HEK293 (cell line): ENCODE measurements around the gene SELPLG.

ENCODE experiments used
- CTCF ChIA-PET: fragments of 350-600 bp; formaldehyde crosslinking; extraction: SDS; loops from one replicate; lab custom pipeline; 2021; ENCODE audit warnings: antibody characterized with exemption; lab: Yijun Ruan, JAX
- POLR2A ChIA-PET: fragments of 300-600 bp; formaldehyde crosslinking; extraction: SDS; loops from one replicate; lab custom pipeline; 2020; ENCODE audit warnings: antibody characterized with exemption, inconsistent platforms; lab: Yijun Ruan, JAX
- H3K27ac ChIP-seq: fragments of 200-500 bp; sonication (Bioruptor generic); 2 replicates; pipeline ENCODE4 v1.5.1; 2014; ENCODE audit warnings: low read depth, low read length, control low read depth, inconsistent platforms; ENCODE audit errors: extremely low read depth
- H3K36me3 ChIP-seq, 2 experiments: fragments of 200-500 bp in 1 of 2; sonication (Bioruptor generic) in 1 of 2; 1 replicate in 1 of 2; 2 replicates in 1 of 2; pipeline ENCODE4 v1.5.1; 2014 to 2017; ENCODE audit warnings: inconsistent platforms in 2 of 2, low read length in 2 of 2; ENCODE audit not compliant: control insufficient read depth in 2 of 2, insufficient read depth in 1 of 2
- H3K4me1 ChIP-seq: fragments of 200-500 bp; sonication (Bioruptor generic); 2 replicates; pipeline ENCODE4 v1.5.1; 2014; ENCODE audit warnings: mild to moderate bottlenecking, low read length, inconsistent platforms; ENCODE audit not compliant: control insufficient read depth, insufficient read depth
- H3K4me3 ChIP-seq: 2 replicates; pipeline ENCODE4 v1.5.1; 2011; ENCODE audit warnings: low read depth, mild to moderate bottlenecking, control low read depth, low read length, moderate library complexity
- H3K9me3 ChIP-seq: fragments of 200-500 bp; sonication (Bioruptor generic); 2 replicates; pipeline ENCODE4 v1.5.1; 2014; ENCODE audit warnings: low read depth, low read length, inconsistent platforms; ENCODE audit not compliant: control insufficient read depth, insufficient read depth
- KLF8 ChIP-seq: fragments of 450-650 bp; formaldehyde crosslinking; IDR thresholded peaks from 2 replicates; pipeline ENCODE4 v1.5.1; 2016; ENCODE audit warnings: missing biosample characterization, missing genetic modification characterization
- MZF1 ChIP-seq: fragments of 450-650 bp; formaldehyde crosslinking; IDR thresholded peaks from 2 replicates; pipeline ENCODE4 v1.5.1; 2017; ENCODE audit warnings: missing biosample characterization, missing genetic modification characterization, borderline replicate concordance
- OVOL3 ChIP-seq: fragments of 450-650 bp; formaldehyde crosslinking; IDR thresholded peaks from 2 replicates; pipeline ENCODE4 v1.5.1; 2016; ENCODE audit warnings: missing biosample characterization, missing genetic modification characterization
- SETDB1 ChIP-seq: IDR thresholded peaks from one replicate; pipeline ENCODE4 v1.6.1; 2017; ENCODE audit warnings: mild to moderate bottlenecking, low read length, moderate library complexity, mixed read lengths; ENCODE audit not compliant: insufficient read length
- ZIC2 ChIP-seq: fragments of 450-650 bp; formaldehyde crosslinking; IDR thresholded peaks from 2 replicates; pipeline ENCODE4 v1.5.1; 2016; ENCODE audit warnings: missing biosample characterization, missing genetic modification characterization
- ZNF138 ChIP-seq: fragments of 450-650 bp; formaldehyde crosslinking; IDR thresholded peaks from 2 replicates; pipeline ENCODE4 v1.5.1; 2016; ENCODE audit warnings: missing biosample characterization, missing genetic modification characterization, borderline replicate concordance
- ZNF157 ChIP-seq: fragments of 450-650 bp; formaldehyde crosslinking; IDR thresholded peaks from 2 replicates; pipeline ENCODE4 v1.5.1; 2016; ENCODE audit warnings: missing biosample characterization, missing genetic modification characterization
- ZNF175 ChIP-seq: fragments of 450-650 bp; formaldehyde crosslinking; IDR thresholded peaks from 2 replicates; pipeline ENCODE4 v1.5.1; 2016; ENCODE audit warnings: missing biosample characterization, missing genetic modification characterization
- ZNF2 ChIP-seq: fragments of 450-650 bp; formaldehyde crosslinking; IDR thresholded peaks from 2 replicates; pipeline ENCODE4 v1.5.1; 2016; ENCODE audit warnings: missing biosample characterization, missing genetic modification characterization
- ZNF211 ChIP-seq: fragments of 450-650 bp; formaldehyde crosslinking; IDR thresholded peaks from 2 replicates; pipeline ENCODE4 v1.5.1; 2016; ENCODE audit warnings: low read depth, missing biosample characterization, missing genetic modification characterization
- ZNF404 ChIP-seq: fragments of 450-650 bp; formaldehyde crosslinking; IDR thresholded peaks from 2 replicates; pipeline ENCODE4 v1.5.1; 2017; ENCODE audit warnings: missing biosample characterization, missing genetic modification characterization
- ZNF544 ChIP-seq: fragments of 450-650 bp; formaldehyde crosslinking; IDR thresholded peaks from 2 replicates; pipeline ENCODE4 v1.5.0; 2017; ENCODE audit warnings: missing biosample characterization, missing genetic modification characterization
- ZNF660 ChIP-seq: fragments of 450-650 bp; IDR thresholded peaks from 2 replicates; pipeline ENCODE4 v1.5.1; 2018; ENCODE audit warnings: missing biosample characterization, mild to moderate bottlenecking, missing genetic modification characterization
- ZNF837 ChIP-seq: fragments of 450-650 bp; formaldehyde crosslinking; IDR thresholded peaks from 2 replicates; pipeline ENCODE4 v1.5.1; 2016; ENCODE audit warnings: missing biosample characterization, missing genetic modification characterization
- TF ChIP-seq, protein P1 (sequence below): fragments of 450-650 bp; formaldehyde crosslinking; IDR thresholded peaks from 2 replicates; pipeline ENCODE4 v1.5.1; 2016; ENCODE audit warnings: missing biosample characterization, missing genetic modification characterization
- TF ChIP-seq, protein P2 (sequence below): fragments of 450-650 bp; formaldehyde crosslinking; IDR thresholded peaks from 2 replicates; pipeline ENCODE4 v1.5.1; 2016; ENCODE audit warnings: missing biosample characterization, missing genetic modification characterization
- TF ChIP-seq, protein P3 (sequence below): fragments of 450-650 bp; formaldehyde crosslinking; IDR thresholded peaks from 2 replicates; pipeline ENCODE4 v1.5.0; 2017; ENCODE audit warnings: missing biosample characterization, missing genetic modification characterization, borderline replicate concordance
- TF ChIP-seq, protein P4 (sequence below): fragments of 450-650 bp; formaldehyde crosslinking; IDR thresholded peaks from 2 replicates; pipeline ENCODE4 v1.5.1; 2016; ENCODE audit warnings: missing biosample characterization, missing genetic modification characterization
- TF ChIP-seq, protein P5 (sequence below): fragments of 450-650 bp; formaldehyde crosslinking; IDR thresholded peaks from 2 replicates; pipeline ENCODE4 v1.5.1; 2016; ENCODE audit warnings: missing biosample characterization, missing genetic modification characterization

Gene SELPLG

DNA sequence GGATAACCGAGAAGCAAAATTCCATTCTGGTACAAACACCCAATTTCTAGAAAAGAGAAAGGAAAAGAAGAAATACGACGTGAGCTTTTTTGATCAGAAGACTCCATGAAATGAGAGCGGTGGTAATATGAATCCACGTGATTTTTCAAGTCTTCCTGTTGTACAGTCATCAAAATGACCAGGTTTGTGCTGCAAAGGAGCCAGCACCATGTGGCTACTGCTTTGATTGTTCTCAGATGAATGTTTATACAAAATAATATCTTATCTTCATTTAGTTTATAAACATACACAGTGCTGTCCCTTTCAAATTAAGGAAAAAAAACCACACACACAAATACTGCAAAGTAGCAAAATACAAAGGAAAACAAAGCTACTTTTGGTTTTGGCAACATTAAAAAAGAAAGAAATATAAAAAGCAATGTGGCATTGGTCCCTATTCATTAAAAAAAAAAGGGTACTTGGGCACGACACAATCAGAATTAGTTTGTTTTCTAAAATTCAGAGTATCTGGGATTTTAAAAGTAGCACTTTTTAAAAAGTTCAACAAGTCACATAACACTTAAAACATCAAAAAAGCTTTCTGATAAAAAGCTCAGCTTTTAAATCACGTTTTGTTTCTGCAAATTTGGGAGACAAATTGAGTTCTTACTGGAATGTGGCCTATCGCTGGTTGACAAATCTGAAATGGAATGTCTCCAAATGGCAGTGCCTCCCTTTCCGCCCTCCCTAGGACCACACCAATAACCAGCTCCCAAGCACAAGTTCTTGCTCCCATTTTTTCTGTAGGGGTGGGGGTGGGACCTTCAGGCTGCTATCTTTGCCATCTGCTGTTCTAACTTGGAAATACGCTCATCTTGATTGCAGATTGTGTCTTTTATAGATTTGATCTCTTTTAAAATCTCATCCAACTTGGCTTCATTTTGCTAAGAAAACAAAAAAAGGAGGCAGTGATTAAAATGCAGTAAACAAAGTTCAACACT is 13.2 kb upstream of the SELPLG start:
- Histone ChIP-seq H3K4me1 (no peaks in the 10 kb centered on the region), H3K4me3 (no peak overlapping the region), H3K36me3 (peaks cover 15 to 74% of the 10 kb centered on the region in 2 experiments), H3K27ac (no peak overlapping the region), H3K9me3 (no peaks in the 10 kb centered on the region)
- TF ChIP-seq, protein P1, sequence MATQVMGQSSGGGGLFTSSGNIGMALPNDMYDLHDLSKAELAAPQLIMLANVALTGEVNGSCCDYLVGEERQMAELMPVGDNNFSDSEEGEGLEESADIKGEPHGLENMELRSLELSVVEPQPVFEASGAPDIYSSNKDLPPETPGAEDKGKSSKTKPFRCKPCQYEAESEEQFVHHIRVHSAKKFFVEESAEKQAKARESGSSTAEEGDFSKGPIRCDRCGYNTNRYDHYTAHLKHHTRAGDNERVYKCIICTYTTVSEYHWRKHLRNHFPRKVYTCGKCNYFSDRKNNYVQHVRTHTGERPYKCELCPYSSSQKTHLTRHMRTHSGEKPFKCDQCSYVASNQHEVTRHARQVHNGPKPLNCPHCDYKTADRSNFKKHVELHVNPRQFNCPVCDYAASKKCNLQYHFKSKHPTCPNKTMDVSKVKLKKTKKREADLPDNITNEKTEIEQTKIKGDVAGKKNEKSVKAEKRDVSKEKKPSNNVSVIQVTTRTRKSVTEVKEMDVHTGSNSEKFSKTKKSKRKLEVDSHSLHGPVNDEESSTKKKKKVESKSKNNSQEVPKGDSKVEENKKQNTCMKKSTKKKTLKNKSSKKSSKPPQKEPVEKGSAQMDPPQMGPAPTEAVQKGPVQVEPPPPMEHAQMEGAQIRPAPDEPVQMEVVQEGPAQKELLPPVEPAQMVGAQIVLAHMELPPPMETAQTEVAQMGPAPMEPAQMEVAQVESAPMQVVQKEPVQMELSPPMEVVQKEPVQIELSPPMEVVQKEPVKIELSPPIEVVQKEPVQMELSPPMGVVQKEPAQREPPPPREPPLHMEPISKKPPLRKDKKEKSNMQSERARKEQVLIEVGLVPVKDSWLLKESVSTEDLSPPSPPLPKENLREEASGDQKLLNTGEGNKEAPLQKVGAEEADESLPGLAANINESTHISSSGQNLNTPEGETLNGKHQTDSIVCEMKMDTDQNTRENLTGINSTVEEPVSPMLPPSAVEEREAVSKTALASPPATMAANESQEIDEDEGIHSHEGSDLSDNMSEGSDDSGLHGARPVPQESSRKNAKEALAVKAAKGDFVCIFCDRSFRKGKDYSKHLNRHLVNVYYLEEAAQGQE = no peak
- TF ChIP-seq ZNF138 (tag by site-specific recombination) = no peak
- no peak for TF ChIP-seq SETDB1
- TF ChIP-seq, protein P2, sequence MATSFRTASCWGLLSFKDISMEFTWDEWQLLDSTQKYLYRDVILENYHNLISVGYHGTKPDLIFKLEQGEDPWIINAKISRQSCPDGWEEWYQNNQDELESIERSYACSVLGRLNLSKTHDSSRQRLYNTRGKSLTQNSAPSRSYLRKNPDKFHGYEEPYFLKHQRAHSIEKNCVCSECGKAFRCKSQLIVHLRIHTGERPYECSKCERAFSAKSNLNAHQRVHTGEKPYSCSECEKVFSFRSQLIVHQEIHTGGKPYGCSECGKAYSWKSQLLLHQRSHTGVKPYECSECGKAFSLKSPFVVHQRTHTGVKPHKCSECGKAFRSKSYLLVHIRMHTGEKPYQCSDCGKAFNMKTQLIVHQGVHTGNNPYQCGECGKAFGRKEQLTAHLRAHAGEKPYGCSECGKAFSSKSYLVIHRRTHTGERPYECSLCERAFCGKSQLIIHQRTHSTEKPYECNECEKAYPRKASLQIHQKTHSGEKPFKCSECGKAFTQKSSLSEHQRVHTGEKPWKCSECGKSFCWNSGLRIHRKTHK (tag by site-specific recombination) = no peak
- no peak for TF ChIP-seq OVOL3
- TF ChIP-seq ZNF404 (tag by site-specific recombination) = no peak
- no peak for TF ChIP-seq ZNF2 (tag by site-specific recombination)
- TF ChIP-seq ZNF157 (tag by site-specific recombination) = no peak
- CTCF ChIA-PET = interaction anchor here (0.7 to 1.5 kb wide), 4 partner anchors 17 to 1326 kb away, joined by 3 to 7 read pairs (median 4); no protein-coding TSS in a partner anchor
- POLR2A ChIA-PET = interaction anchor here (0.7 kb wide), 1 partner anchor 11 kb away, joined by 7 read pairs; no protein-coding TSS in a partner anchor

DNA sequence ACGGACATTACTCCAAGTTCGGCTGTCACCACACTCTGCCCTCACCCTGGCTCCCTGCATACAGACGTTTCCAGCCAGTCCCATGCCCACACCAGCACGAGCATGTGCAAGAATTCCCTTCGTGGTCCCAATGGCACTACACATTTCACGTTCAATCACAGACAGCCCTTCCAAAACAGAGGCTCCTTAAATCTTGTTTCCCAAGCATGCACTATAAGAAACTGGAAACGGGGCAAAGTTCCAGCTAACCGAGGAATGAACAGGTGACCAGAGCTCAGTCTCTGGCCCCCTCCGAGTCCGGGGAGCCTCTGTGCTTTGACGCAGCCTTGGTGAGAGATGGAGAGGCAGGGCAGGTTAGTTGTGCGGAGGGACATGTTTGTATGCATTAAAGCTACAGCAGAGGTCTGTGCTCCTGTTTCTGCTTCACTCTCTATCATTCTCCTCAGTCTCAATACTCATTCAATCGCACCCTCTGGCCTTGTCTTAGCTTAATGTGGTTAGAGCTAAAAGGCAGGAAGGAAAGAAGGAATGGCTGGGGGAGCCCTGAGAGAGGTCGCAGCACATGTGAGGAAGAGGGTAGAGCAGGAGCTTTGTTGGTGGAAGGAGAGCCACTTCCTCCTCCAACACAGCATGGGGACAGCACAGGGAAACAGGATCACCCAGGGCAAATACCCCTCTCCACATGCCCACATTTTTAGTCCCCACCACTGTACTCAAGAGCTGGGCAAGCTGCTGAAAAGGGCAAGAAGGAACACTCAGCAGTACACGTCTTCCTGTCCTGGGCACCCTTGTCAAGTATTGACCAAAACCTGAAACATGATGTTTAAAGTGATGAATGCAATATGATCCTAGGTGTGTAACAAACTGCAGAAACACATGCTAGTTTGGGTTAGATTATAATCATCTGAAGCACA is 12.2 kb upstream of the SELPLG start:
- Histone ChIP-seq H3K4me1 (no peaks in the 10 kb centered on the region), H3K4me3 (no peak overlapping the region), H3K9me3 (no peaks in the 10 kb centered on the region), H3K27ac (no peak overlapping the region), H3K36me3 (peaks cover 10 to 65% of the 10 kb centered on the region in 2 experiments)
- TF ChIP-seq, protein P3, sequence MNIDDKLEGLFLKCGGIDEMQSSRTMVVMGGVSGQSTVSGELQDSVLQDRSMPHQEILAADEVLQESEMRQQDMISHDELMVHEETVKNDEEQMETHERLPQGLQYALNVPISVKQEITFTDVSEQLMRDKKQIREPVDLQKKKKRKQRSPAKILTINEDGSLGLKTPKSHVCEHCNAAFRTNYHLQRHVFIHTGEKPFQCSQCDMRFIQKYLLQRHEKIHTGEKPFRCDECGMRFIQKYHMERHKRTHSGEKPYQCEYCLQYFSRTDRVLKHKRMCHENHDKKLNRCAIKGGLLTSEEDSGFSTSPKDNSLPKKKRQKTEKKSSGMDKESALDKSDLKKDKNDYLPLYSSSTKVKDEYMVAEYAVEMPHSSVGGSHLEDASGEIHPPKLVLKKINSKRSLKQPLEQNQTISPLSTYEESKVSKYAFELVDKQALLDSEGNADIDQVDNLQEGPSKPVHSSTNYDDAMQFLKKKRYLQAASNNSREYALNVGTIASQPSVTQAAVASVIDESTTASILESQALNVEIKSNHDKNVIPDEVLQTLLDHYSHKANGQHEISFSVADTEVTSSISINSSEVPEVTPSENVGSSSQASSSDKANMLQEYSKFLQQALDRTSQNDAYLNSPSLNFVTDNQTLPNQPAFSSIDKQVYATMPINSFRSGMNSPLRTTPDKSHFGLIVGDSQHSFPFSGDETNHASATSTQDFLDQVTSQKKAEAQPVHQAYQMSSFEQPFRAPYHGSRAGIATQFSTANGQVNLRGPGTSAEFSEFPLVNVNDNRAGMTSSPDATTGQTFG = no peak
- TF ChIP-seq, protein P4, sequence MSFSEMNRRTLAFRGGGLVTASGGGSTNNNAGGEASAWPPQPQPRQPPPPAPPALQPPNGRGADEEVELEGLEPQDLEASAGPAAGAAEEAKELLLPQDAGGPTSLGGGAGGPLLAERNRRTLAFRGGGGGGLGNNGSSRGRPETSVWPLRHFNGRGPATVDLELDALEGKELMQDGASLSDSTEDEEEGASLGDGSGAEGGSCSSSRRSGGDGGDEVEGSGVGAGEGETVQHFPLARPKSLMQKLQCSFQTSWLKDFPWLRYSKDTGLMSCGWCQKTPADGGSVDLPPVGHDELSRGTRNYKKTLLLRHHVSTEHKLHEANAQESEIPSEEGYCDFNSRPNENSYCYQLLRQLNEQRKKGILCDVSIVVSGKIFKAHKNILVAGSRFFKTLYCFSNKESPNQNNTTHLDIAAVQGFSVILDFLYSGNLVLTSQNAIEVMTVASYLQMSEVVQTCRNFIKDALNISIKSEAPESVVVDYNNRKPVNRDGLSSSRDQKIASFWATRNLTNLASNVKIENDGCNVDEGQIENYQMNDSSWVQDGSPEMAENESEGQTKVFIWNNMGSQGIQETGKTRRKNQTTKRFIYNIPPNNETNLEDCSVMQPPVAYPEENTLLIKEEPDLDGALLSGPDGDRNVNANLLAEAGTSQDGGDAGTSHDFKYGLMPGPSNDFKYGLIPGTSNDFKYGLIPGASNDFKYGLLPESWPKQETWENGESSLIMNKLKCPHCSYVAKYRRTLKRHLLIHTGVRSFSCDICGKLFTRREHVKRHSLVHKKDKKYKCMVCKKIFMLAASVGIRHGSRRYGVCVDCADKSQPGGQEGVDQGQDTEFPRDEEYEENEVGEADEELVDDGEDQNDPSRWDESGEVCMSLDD (tag by site-specific recombination) = no peak
- TF ChIP-seq ZNF211 (tag by site-specific recombination) (no peak), ZNF660 (no peak), ZNF544 (tag by site-specific recombination) (no peak), ZNF175 (tag by site-specific recombination) (no peak), ZIC2 (tag by site-specific recombination) (no peak), MZF1 (tag by site-specific recombination) (no peak), ZNF837 (tag by site-specific recombination) (no peak), KLF8 (tag by site-specific recombination) (no peak)
- TF ChIP-seq, protein P5, sequence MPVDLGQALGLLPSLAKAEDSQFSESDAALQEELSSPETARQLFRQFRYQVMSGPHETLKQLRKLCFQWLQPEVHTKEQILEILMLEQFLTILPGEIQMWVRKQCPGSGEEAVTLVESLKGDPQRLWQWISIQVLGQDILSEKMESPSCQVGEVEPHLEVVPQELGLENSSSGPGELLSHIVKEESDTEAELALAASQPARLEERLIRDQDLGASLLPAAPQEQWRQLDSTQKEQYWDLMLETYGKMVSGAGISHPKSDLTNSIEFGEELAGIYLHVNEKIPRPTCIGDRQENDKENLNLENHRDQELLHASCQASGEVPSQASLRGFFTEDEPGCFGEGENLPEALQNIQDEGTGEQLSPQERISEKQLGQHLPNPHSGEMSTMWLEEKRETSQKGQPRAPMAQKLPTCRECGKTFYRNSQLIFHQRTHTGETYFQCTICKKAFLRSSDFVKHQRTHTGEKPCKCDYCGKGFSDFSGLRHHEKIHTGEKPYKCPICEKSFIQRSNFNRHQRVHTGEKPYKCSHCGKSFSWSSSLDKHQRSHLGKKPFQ (tag by site-specific recombination) = no peak
- CTCF ChIA-PET = interaction anchor here (0.7 to 1.5 kb wide), 3 partner anchors 16 to 158 kb away, joined by 3 to 7 read pairs (median 3); no protein-coding TSS in a partner anchor
- POLR2A ChIA-PET = no interaction called here
